OCI-LY3 (cell line): Measurements from ENCODE around the gene POLR2A.

Experiments used
- CTCF ChIP-seq: fragments of 200-600, 300-600 bp; sonication (generic); IDR thresholded peaks from 2 replicates; pipeline ENCODE4 v1.5.1; 2014; ENCODE audit warnings: antibody characterized with exemption, low read length, low read depth
- EZH2phosphoT487 ChIP-seq: fragments of 200-600 bp; shearing (Covaris generic); IDR thresholded peaks from 2 replicates; pipeline ENCODE4 v1.6.1; 2018; ENCODE audit warnings: antibody characterized with exemption, mixed run types, low read depth

DNA sequence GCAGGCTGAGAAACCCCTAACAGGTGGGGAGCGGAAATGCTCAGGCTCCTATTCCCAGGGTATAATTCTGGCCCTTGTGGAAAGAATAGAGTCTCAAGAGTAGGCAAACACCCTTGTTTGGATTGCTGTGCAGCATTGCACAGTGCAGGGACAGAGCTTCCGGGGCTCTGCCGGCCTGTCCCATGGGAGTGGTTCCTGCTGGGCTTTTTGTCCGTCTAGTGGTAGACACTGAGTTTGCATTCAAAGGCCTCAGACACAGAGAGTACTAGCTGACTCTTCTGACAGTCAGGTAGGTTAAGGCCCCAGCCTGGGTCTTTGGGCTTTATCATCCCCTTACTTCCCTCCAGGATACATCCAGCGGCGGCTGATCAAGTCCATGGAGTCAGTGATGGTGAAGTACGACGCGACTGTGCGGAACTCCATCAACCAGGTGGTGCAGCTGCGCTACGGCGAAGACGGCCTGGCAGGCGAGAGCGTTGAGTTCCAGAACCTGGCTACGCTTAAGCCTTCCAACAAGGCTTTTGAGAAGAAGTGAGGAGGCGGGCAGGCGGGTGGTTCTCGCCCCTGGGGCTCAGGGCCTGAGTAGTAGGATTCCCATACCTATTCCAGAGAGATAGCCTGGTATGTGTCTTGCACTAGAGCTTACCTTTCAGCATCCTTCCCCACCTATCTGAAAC lies 18.1 kb downstream of the POLR2A start:
- TF ChIP-seq EZH2phosphoT487 = no peak
- TF ChIP-seq CTCF = no peak
